Central memory CD8-positive, alpha-beta T cell (primary cell): ENCODE results near the gene POLG2.
"Not testable (repeated sequence)": the region's sequence is repeated elsewhere in the genome, so short reads cannot be mapped to it uniquely, and the experiment has no call there.

Experiments used
- ATAC-seq: fragments of 150-1000 bp; cut with Tn5 transposase; replicated peaks from 2 replicates; pipeline ENCODE4 v1.10.0; 2022; ENCODE audit warnings: mild to moderate bottlenecking, moderate FRiP score, moderate number of reproducible peaks; ENCODE audit not compliant: poor library complexity, severe bottlenecking; ENCODE audit errors: extremely low read depth
- DNase-seq, 2 donors: peaks; one replicate each; pipeline ENCODE4 v3.0.0; 2021; ENCODE audit warnings: low spot score in 2 of 2
- H3K27ac Mint-ChIP-seq: one replicate; pipeline ENCODE4 v1.8.0; 2022; ENCODE audit warnings: low read depth, mild to moderate bottlenecking, moderate library complexity, mixed read lengths
- H3K27me3 Mint-ChIP-seq: one replicate; pipeline ENCODE4 v1.8.0; 2022; ENCODE audit warnings: mixed read lengths
- H3K36me3 Mint-ChIP-seq: one replicate; pipeline ENCODE4 v1.8.0; 2022; ENCODE audit warnings: mild to moderate bottlenecking, moderate library complexity, mixed read lengths; ENCODE audit not compliant: insufficient read depth
- H3K4me1 Mint-ChIP-seq: one replicate; pipeline ENCODE4 v1.8.0; 2022; ENCODE audit warnings: mixed read lengths
- H3K4me3 Mint-ChIP-seq: one replicate; pipeline ENCODE4 v1.8.0; 2022; ENCODE audit warnings: mild to moderate bottlenecking, moderate library complexity, mixed read lengths
- H3K9me3 Mint-ChIP-seq: one replicate; pipeline ENCODE4 v1.8.0; 2022; ENCODE audit warnings: mixed read lengths

Gene POLG2

DNA sequence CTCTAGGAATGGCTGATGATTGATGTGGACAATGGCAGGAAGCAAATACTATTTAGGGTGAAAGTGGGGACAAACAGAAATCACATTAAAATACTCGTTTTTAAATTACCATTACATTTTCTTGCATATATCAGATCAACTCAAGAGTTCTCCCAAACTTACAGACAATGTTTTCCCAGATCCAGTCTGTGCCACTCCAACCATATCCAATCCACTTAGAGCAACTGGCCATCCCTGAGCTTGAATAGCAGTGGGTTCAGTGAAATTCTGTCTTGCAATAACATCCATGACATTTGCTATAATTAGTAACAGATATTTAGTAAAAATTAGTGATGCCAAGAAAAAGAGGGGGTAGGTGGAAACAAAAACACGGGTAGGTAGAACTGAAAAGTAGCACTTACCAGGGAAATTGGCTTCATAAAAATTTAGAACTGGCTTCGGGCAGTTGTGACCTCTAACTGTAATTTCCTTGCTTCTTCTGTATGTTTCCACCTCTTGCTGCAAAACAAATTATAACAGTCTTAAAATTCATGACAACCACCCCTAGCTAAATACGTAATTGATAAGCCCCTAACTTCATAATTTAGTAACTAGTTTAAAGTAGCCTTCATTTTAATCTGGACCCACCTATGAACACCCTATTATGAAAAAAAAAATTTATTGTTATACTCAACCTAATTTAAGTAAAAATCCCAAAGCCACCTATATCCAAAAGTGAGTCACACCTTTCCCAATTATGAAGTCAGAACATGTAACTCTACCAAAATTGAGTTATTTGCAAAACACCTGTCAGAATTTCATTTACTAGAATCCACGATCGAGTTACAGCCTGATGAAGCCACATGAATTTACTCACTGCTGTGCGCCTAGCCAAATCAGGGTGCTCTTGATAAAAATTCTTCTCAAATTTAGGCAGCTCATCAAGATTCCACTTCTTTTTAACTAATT lies 7.2 kb upstream of the POLG2 start:
- DNase-seq (no peak), ATAC-seq (no peak)
- no peaks in the 10 kb centered on the region for H3K9me3 Mint-ChIP-seq
- peaks cover 76% of the 10 kb centered on the region for H3K4me1 Mint-ChIP-seq
- no peaks in the 10 kb centered on the region for H3K27me3 Mint-ChIP-seq
- peak overlapping the region; percentile 100 for H3K27ac Mint-ChIP-seq
- peak overlapping the region; percentile 100 for H3K4me3 Mint-ChIP-seq
- peaks cover 87% of the 10 kb centered on the region for H3K36me3 Mint-ChIP-seq

DNA sequence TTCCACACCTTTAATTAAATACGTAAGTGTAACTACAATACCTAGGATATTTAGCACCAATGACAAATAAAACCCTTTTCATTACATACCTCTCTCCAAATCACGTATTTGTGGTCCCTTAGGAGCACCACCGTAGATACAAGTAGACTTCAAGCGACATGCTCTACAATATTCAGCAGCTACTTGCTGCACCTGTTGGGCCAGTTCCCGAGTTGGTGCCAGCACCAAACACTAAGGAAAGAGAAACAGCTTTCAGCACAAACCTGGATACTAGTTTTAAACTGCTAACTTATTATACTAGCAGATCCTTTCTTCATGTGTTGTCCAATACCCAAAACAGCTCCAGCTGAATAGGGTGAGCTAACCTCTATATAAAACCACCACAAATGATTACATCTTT lies 6.5 kb upstream of the POLG2 start:
- ATAC-seq: no peak
- no peaks in the 10 kb centered on the region for H3K9me3 Mint-ChIP-seq
- H3K4me3 Mint-ChIP-seq: peak overlapping the region; percentile 100
- peaks cover 92% of the 10 kb centered on the region for H3K36me3 Mint-ChIP-seq
- DNase-seq: no peak
- H3K27ac Mint-ChIP-seq: peak overlapping the region; percentile 100
- no peaks in the 10 kb centered on the region for H3K27me3 Mint-ChIP-seq
- H3K4me1 Mint-ChIP-seq: peaks cover 75% of the 10 kb centered on the region

DNA sequence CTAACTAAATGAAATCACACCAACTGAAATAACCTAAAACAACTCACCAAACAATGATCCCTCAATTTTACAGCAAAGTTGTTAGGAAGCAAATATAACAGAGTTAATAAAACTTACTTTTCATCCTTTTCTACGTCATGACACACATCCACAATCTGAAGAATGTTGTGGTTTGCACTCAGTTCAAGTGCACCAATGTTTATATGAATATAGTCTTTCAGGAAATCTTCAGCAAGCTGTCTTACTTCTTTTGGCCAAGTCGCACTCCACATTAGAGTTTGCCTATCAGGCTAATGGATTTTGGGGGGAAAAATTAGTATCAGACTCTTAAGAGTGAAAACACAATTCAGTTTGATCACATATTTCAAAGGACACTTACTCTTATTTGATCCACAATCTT lies 6.0 kb upstream of the POLG2 start:
- Mint-ChIP-seq H3K27ac (peak overlapping the region; percentile 100), H3K4me1 (peaks cover 77% of the 10 kb centered on the region), H3K36me3 (peaks cover 95% of the 10 kb centered on the region), H3K27me3 (no peaks in the 10 kb centered on the region), H3K9me3 (no peaks in the 10 kb centered on the region), H3K4me3 (peak overlapping the region; percentile 100)
- DNase-seq: no peak
- ATAC-seq: no peak

DNA sequence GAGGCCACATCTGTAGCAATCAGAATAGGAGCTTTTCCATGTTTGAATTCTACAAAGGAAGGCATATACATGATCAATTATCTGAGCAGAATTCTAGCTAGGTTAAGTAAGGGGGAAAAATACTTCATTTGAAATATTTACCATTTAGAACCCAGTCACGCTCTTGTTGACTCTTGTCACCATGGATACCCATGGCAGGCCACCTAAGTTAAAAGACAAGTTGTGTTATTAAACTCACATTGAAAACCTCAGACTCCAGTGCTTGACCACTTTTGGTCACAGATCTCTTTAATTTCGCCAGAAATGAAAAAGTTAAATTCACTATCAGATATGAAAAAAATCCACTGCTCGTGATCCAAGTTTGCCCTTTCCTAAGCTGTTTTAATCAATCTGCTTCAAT lies 5.2 kb upstream of the POLG2 start:
- H3K4me1 Mint-ChIP-seq: peaks cover 79% of the 10 kb centered on the region
- no peaks in the 10 kb centered on the region for H3K9me3 Mint-ChIP-seq
- peak overlapping the region; percentile 100 for H3K4me3 Mint-ChIP-seq
- ATAC-seq (no peak), DNase-seq (no peak)
- H3K27me3 Mint-ChIP-seq: no peaks in the 10 kb centered on the region
- peak overlapping the region; percentile 100 for H3K27ac Mint-ChIP-seq
- peaks cover 99% of the 10 kb centered on the region for H3K36me3 Mint-ChIP-seq

DNA sequence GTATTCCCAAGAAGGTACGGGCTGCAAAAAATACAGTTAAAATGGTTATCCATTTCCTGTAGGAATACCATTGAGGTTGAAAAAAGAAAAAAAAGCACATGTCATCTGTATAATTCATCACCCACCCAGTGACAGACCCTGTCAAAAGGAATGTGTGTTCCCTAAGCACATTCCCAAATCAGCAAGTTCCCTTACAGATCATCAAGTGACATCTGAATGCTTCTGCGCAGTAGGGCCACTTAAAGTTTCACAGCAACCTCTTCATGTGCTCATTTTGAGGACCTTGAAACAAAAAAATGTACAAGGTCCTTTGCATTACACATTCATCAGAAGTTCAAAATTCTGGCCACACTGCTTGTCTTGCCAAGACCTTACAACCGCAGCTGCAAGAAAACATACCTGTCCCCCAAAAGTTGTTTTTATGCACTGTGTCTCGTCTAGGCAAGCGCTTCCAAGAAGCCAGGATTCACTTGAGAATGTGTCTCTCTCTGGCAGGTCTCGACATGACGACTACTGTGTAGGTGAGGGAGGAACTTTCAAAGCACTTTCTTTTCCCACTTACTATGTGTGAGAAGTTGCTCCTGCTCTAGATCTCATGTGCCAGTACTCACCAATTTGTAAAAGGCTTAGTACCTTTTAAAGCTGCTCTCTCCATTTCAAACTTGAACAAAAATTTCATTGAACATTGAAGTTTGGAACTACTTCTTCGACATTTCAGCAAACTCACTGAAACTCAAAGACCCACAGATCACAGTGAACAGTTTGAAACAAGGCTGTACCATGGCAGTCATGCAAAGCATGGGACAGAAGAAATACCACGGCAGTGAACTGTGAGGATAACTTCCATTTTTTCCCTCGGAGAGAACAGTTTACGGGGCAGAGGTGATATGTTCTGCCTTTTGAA lies 4.3 kb upstream of the POLG2 start:
- Mint-ChIP-seq H3K27me3 (no peaks in the 10 kb centered on the region), H3K36me3 (peaks cover 99% of the 10 kb centered on the region), H3K9me3 (no peaks in the 10 kb centered on the region), H3K27ac (peak overlapping the region; percentile 100), H3K4me1 (peaks cover 88% of the 10 kb centered on the region), H3K4me3 (peak overlapping the region; percentile 100)
- DNase-seq: no peak
- no peak for ATAC-seq

DNA sequence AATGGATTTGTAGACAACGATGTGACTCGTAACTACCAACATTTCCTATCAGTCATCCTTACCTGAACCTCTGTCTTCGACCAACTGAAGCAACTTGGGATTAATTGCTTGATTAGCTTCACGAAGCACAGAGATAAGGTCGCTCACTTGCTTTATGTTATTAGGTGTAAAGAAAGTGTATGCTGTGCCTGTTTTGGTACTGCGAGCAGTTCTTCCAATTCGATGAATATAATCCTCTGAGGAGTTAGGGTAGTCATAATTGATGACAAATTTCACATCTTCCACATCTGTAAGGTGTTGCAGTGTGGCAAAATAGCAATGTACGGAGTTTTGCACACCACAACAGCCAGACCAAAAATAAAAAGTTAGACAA lies 3.6 kb upstream of the POLG2 start:
- Mint-ChIP-seq H3K27me3 (no peaks in the 10 kb centered on the region), H3K27ac (peak overlapping the region; percentile 100), H3K4me3 (peak overlapping the region; percentile 100), H3K36me3 (peaks cover 93% of the 10 kb centered on the region), H3K4me1 (peaks cover 92% of the 10 kb centered on the region), H3K9me3 (no peaks in the 10 kb centered on the region)
- no peak for ATAC-seq
- no peak for DNase-seq

DNA sequence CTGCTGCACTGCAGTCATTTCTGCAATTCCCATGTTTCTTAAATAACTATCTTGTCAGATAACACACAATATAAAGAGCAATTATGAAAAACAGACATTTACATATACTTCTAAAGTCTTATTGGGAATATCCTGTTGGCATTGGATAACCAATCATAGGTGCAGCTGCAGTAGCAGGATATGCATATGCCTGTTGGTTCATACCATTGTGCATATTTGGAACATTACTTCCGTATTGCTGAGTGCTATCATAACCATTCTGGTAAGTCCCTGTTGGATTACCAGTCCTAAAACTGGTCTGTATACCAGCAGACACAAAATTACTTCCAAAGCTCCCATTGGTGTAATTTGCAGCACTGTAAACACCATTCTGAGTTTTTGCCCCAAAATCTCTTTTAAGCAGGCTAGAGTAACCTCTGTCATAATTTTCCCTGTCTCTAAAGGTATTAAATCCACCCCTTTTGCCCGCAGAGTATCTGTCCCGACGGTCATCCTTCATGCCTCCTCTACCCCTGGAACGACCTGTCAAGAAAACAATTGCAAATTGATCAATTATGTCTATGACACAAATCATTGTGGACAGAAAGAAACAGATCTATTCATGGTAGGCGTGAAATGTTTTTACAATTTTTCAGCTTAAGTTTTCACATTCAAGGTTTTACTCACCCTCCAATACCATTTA lies 3.1 kb upstream of the POLG2 start:
- no peaks in the 10 kb centered on the region for H3K27me3 Mint-ChIP-seq
- H3K27ac Mint-ChIP-seq: peak overlapping the region; percentile 100
- peaks cover 90% of the 10 kb centered on the region for H3K4me1 Mint-ChIP-seq
- ATAC-seq (no peak), DNase-seq (no peak)
- peak overlapping the region; percentile 100 for H3K4me3 Mint-ChIP-seq
- no peaks in the 10 kb centered on the region for H3K9me3 Mint-ChIP-seq
- peaks cover 89% of the 10 kb centered on the region for H3K36me3 Mint-ChIP-seq

DNA sequence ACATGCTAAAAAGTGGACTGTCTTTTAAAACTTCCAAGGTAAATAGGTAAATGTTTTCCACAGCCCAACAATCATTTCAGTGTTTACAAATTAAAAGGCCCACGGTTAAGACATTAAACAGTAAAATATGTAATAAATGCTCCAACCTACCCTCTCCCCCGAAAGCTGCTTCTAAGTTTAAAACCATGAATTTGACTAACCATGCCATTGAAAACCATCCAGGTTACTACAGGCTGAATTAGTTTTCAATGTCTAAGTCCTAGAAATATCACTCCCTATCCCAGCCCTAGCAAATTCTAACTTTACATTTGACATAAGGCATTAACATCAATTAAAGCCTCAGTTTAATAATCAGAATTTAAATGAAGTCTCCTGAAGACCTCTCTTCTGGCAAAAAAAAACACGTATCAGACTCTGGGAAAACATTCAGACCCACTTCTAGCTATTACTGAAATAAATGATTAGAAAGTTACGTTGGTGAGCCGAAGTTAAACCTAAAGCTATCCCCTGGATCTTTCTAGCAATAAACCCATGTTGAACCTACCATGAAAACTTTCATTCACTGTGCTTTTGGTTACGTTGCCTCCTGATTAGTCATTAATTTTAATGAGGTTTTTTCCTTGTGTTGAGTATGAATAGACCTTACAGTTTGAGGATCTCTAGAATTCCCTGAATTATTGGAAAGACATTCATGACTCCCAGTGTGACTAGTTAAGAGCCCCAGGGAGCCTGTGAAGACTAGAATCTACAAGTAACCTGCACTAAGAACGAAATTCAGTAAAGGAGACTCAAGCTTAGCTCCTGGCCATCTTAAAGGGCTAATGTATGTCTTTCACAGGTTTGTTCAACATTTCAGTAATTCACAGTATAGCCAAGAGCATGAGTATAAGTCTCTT lies 1.7 kb upstream of the POLG2 start:
- no peak for DNase-seq
- H3K4me3 Mint-ChIP-seq: peak overlapping the region; percentile 99

DNA sequence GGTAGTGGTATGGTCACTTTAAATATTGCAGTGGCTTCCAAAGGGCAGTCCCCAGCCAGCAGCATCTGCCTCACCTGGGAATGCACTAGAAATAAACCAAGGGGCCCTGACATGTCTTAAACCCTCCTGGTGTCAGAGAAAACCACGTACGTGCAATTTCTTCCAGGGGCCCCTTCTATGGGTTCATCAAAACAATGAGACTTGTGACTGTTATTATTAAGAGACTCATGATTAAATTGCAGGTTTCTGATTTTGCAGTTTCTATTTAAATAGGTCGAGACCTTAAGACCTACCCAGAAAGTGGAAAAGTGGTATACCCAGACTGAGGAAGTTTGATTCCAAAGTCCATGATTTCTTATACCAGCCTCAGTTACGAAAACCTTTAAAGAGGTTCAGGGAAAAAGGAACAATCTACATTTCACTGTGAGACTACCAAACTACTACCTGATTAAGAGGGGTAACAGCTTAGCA lies 746 bp upstream of the POLG2 start:
- ATAC-seq: peak; percentile 4

More for the DNA sequence above, 1.7 kb upstream of the POLG2 start:
- H3K9me3 Mint-ChIP-seq: no peaks in the 10 kb centered on the region
- H3K27ac Mint-ChIP-seq: peak overlapping the region; percentile 100
- ATAC-seq: no peak
- no peaks in the 10 kb centered on the region for H3K27me3 Mint-ChIP-seq
- peaks cover 78% of the 10 kb centered on the region for H3K36me3 Mint-ChIP-seq
- peaks cover 90% of the 10 kb centered on the region for H3K4me1 Mint-ChIP-seq

DNA sequence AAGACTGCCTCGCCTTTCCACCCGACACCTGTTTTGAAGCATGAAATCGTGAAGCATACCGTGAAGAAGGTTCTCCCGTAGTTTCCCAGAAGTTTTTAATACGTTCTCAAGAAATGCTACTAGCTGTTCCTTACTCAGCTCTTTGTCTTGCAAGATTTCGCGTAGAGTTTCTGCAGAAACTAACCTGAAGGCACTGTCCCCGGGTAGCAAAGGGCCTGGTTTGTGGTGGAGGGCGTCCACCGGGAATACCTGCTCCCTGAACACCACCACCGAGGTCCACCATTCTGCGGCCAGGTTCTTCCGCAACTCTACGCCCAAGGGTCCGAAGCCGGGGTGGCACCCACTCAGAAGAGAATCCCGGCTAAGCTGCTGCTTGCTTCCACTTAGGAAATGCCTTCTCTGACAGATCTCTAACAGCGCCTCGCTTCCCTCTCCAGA lies 487 bp downstream of the POLG2 start:
- no peak for DNase-seq
- H3K36me3 Mint-ChIP-seq: peaks cover 61% of the 10 kb centered on the region
- peak overlapping the region; percentile 99 for H3K4me3 Mint-ChIP-seq
- ATAC-seq: no peak
- H3K27me3 Mint-ChIP-seq: no peaks in the 10 kb centered on the region
- H3K27ac Mint-ChIP-seq: peak overlapping the region; percentile 100
- peaks cover 68% of the 10 kb centered on the region for H3K4me1 Mint-ChIP-seq
- H3K9me3 Mint-ChIP-seq: no peaks in the 10 kb centered on the region

More for the DNA sequence above, 746 bp upstream of the POLG2 start:
- peaks cover 68% of the 10 kb centered on the region for H3K36me3 Mint-ChIP-seq
- no peaks in the 10 kb centered on the region for H3K27me3 Mint-ChIP-seq
- H3K4me3 Mint-ChIP-seq: peak overlapping the region; percentile 99
- H3K9me3 Mint-ChIP-seq: no peaks in the 10 kb centered on the region
- peaks cover 80% of the 10 kb centered on the region for H3K4me1 Mint-ChIP-seq
- DNase-seq: peak in 1 of 2 donors; percentile 51
- peak overlapping the region; percentile 100 for H3K27ac Mint-ChIP-seq

DNA sequence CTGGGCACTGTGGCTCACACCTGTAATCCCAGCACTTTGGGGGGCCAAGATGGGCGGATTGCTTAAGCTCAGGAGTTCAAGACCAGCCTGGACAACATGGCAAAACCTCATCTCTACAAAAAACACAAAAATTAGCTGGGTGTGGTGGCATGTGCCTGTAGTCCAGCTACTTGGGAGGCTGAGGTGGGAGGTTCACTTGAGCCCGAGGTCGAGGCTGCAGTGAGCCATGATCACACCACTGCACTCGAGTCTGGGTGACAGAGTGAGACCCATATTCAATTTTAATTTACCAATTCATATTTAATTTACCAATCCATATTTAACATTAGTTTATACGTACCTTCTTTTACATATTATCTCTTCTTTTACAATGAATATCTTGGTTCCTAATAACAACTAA lies 1.6 kb downstream of the POLG2 start:
- ATAC-seq, H3K27me3 Mint-ChIP-seq, H3K27ac Mint-ChIP-seq, DNase-seq, H3K9me3 Mint-ChIP-seq: not testable (repeated sequence)
- Mint-ChIP-seq H3K4me1 (peaks cover 57% of the 10 kb centered on the region), H3K4me3 (peak overlapping the region; percentile 99), H3K36me3 (peaks cover 54% of the 10 kb centered on the region)
